Right atrium auricular region (tissue), 2 donors: Measurements from ENCODE around the gene COL24A1. TPM values are rescaled to one million over a fixed set of nuclear protein-coding genes. Genes with fewer than 3 reads are reported as not detected.
"Not testable (repeated sequence)": the region's sequence is repeated elsewhere in the genome, so short reads cannot be mapped to it uniquely, and the experiment has no call there.

Source experiments
- DNase-seq: peaks from one replicate; pipeline ENCODE4 v3.0.0-alpha.2; 2019; ENCODE audit warnings: low spot score
- H3K27ac ChIP-seq, 2 donors: fragments of 200-600 bp; sonication (generic); 1 replicate in 1 of 2; 2 replicates in 1 of 2; pipeline ENCODE4 v1.5.1; 2016 to 2019
- H3K27me3 ChIP-seq, 2 donors: fragments of 200-600 bp; sonication (generic); one replicate each; pipeline versions ENCODE4 v1.5.1 to v1.6.0; 2017 to 2019
- H3K36me3 ChIP-seq: fragments of 200-600 bp; sonication (generic); one replicate; pipeline ENCODE4 v1.5.1; 2016
- H3K4me1 ChIP-seq, 2 donors: fragments of 200-600 bp; sonication (generic); one replicate each; pipeline versions ENCODE4 v1.5.1 to v1.6.0; 2017 to 2019
- H3K4me3 ChIP-seq, 2 donors: fragments of 200-600 bp; sonication (generic); 1 replicate in 1 of 2; 2 replicates in 1 of 2; pipeline ENCODE4 v1.5.1; 2017 to 2019; ENCODE audit warnings: mild to moderate bottlenecking in 1 of 2, moderate library complexity in 1 of 2
- H3K9me3 ChIP-seq, 2 donors: fragments of 200-600 bp; sonication (generic); one replicate each; pipeline ENCODE4 v1.5.1; 2019
- total RNA-seq, 2 donors: library from RNA; depleted of rRNA; stranded (reverse); fragments of >200 nt; gene quantifications; one replicate each; pipeline ENCODE4 v1.1.0, GENCODE V29; 2016
- TF ChIP-seq, protein P1 (sequence below), 2 donors: fragments of 200-600 bp; sonication (generic); IDR thresholded peaks; one replicate each; pipeline ENCODE4 v1.5.1; 2019; ENCODE audit warnings: antibody characterized with exemption in 2 of 2

The COL24A1 gene
- total RNA-seq, 2 donors from 2014 or later = 0.67 to 1.0 TPM

GRCh38 chr1:85756864-85757263, 399.7 kb downstream of the COL24A1 start:
- Histone ChIP-seq H3K4me1 (no peaks in the 10 kb centered on the region), H3K27ac (no peak overlapping the region), H3K27me3 (no peaks in the 10 kb centered on the region), H3K36me3 (no peaks in the 10 kb centered on the region), H3K4me3 (no peak overlapping the region), H3K9me3 (no peaks in the 10 kb centered on the region)
- TF ChIP-seq, protein P1, sequence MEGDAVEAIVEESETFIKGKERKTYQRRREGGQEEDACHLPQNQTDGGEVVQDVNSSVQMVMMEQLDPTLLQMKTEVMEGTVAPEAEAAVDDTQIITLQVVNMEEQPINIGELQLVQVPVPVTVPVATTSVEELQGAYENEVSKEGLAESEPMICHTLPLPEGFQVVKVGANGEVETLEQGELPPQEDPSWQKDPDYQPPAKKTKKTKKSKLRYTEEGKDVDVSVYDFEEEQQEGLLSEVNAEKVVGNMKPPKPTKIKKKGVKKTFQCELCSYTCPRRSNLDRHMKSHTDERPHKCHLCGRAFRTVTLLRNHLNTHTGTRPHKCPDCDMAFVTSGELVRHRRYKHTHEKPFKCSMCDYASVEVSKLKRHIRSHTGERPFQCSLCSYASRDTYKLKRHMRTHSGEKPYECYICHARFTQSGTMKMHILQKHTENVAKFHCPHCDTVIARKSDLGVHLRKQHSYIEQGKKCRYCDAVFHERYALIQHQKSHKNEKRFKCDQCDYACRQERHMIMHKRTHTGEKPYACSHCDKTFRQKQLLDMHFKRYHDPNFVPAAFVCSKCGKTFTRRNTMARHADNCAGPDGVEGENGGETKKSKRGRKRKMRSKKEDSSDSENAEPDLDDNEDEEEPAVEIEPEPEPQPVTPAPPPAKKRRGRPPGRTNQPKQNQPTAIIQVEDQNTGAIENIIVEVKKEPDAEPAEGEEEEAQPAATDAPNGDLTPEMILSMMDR (IDR thresholded peaks at IDR 0.05) = no peak
- DNase-seq = no peak

DNA sequence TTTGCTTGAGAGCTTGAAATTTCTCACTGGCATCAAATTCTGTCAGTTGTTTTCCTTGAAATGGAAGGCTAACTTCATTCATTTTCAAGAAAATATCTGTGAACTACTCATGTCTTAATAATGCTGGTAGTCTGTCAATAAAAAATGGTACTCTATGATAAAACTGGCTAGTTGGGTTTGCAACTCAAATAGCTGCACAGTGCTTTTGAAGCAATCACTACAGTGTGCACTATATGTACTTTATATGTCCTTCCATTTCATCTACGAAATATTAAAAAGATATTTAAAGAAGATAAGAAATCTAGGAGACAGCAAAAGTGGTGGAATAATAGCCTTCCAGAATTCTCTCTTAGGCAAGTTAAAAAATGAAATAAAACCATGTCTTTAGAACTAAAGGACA, 408.5 kb downstream of the COL24A1 start:
- Histone ChIP-seq H3K36me3 (no peaks in the 10 kb centered on the region), H3K4me3 (no peak overlapping the region), H3K9me3 (no peaks in the 10 kb centered on the region), H3K27me3 (no peaks in the 10 kb centered on the region), H3K4me1 (no peaks in the 10 kb centered on the region), H3K27ac (no peak overlapping the region)
- TF ChIP-seq, protein P1 (IDR thresholded peaks at IDR 0.05) = no peak
- no peak for DNase-seq

DNA sequence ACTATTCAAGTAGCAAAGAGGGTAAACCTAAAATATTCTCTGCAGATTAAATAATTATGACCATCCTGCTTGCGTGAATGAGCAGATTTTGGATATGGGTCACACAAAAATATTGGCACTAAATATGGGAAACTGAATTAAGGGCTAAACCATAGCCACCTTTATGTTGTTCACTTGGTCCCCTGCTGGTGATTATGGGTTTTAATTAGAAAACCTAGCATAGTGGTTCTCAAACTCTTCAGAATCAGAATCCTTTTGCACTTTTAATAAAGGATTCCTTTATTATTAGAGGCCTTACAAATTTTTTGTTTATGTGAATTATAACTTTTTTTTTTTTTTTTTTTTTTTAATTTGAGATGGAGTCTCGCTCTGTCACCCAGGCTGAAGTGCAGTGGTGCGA, 409.8 kb downstream of the COL24A1 start:
- no peak overlapping the region for H3K27ac ChIP-seq

DNA sequence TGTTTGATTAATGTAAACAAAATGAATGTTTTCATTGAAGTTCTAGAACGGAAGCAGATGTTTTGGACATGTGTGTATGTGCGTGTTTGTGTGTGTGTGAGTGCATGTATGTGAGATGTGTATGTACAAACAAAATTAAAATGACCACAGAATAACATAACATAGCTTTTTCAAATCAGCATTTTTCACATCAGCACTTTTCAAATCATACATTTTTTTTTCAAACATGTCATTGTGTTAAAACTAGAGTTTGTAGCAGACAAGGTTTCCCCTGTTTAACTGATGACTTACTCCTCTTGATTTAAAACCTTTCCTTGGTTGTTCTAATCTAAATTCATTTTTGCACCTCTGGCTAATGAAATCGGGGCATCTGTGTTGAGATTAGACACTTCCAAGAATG, 412.8 kb downstream of the COL24A1 start:
- Histone ChIP-seq H3K27ac (no peak overlapping the region), H3K4me1 (no peaks in the 10 kb centered on the region), H3K9me3 (no peaks in the 10 kb centered on the region), H3K36me3 (no peaks in the 10 kb centered on the region), H3K4me3 (no peak overlapping the region), H3K27me3 (no peaks in the 10 kb centered on the region)
- DNase-seq = no peak
- TF ChIP-seq, protein P1 (IDR thresholded peaks at IDR 0.05) = no peak

More for the DNA sequence above, 409.8 kb downstream of the COL24A1 start:
- Histone ChIP-seq H3K9me3 (no peaks in the 10 kb centered on the region), H3K36me3 (no peaks in the 10 kb centered on the region), H3K4me1 (no peaks in the 10 kb centered on the region), H3K27me3 (no peaks in the 10 kb centered on the region), H3K4me3 (no peak overlapping the region)
- TF ChIP-seq, protein P1 (IDR thresholded peaks at IDR 0.05) = no peak
- DNase-seq = no peak

- Histone ChIP-seq H3K36me3 (no peaks in the 10 kb centered on the region), H3K9me3 (no peaks in the 10 kb centered on the region), H3K27me3 (no peaks in the 10 kb centered on the region), H3K4me3 (no peak overlapping the region), H3K27ac (no peak overlapping the region), H3K4me1 (no peaks in the 10 kb centered on the region)
- no peak for DNase-seq
- TF ChIP-seq, protein P1 (IDR thresholded peaks at IDR 0.05) = no peak
Observed at GRCh38 chr1:85734931-85735330, 421.6 kb downstream of the COL24A1 start.

DNA sequence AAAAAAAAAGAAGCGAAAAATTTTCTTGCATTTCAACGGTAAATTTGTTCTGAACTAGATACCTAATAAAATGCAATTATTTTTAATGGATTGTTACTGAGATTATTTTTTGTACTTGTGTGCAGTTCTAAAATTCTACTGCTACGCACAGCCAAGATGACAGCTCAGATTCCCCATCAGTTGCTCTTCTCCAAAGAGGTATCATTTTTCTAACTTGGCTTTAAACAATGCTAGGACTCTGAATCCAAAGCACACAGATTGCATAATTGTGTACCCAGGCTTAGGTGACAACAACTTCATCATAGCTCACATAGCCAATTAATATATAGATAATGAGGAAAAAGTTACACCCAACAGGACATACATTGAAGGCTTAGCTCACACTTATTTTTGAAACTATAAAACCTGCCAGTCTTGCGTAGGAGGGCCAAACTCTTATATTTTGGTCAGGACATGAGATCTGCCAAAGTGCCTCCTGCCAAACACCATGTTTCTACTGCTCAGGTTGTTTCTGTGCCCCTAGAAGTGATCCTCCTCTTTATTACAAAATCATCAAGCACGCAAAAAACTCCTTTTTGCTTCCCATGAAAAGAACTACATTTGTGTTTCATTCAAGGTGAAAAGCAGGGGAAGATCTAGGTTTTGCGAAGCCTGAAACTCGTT, 437.8 kb downstream of the COL24A1 start:
- TF ChIP-seq, protein P1 (IDR thresholded peaks at IDR 0.05) = no peak
- DNase-seq = no peak
- no peaks in the 10 kb centered on the region for H3K4me1 ChIP-seq
- peaks cover 0 to 15% of the 10 kb centered on the region in 2 donors for H3K9me3 ChIP-seq
- no peaks in the 10 kb centered on the region for H3K27me3 ChIP-seq
- H3K27ac ChIP-seq = no peak overlapping the region
- H3K4me3 ChIP-seq = no peak overlapping the region
- H3K36me3 ChIP-seq = no peaks in the 10 kb centered on the region

GRCh38 chr1:85714418-85715114, 442.0 kb downstream of the COL24A1 start:
- not testable (repeated sequence) for H3K27me3 ChIP-seq, H3K36me3 ChIP-seq, H3K27ac ChIP-seq, H3K4me1 ChIP-seq, H3K4me3 ChIP-seq, H3K9me3 ChIP-seq, DNase-seq
